ENCODE data around the gene VWA5A.

DNA sequence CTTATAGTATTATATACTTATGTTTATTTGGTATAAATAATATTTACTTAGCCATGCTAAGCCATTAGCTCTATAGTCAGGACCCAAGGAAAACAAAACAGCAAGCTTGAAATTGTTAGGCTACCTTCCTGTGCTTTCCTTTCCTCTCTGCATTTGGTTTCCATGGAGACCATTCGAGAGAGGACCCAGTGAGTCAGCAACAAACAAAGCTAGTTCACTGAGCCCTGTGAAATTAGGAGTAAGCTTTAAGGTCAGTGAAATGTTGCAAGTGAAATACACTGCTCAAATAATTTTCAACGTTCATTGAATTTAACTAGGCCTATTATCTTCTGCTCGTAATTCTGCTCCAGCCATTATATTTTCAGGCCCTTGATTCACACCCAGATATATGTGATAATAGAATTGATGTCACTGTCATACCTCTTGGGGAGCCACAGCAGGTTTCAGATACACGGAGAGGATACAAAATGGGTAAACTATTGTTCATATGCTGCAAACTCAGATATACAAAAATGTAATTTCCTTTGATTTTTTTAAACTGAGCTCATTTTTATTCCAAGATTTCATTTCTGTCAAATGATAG lies 58.8 kb downstream of the VWA5A start:
- TF ChIP-seq POLR2AphosphoS5 (IDR thresholded peaks at IDR 0.05): no peak
- TF ChIP-seq, protein P1, sequence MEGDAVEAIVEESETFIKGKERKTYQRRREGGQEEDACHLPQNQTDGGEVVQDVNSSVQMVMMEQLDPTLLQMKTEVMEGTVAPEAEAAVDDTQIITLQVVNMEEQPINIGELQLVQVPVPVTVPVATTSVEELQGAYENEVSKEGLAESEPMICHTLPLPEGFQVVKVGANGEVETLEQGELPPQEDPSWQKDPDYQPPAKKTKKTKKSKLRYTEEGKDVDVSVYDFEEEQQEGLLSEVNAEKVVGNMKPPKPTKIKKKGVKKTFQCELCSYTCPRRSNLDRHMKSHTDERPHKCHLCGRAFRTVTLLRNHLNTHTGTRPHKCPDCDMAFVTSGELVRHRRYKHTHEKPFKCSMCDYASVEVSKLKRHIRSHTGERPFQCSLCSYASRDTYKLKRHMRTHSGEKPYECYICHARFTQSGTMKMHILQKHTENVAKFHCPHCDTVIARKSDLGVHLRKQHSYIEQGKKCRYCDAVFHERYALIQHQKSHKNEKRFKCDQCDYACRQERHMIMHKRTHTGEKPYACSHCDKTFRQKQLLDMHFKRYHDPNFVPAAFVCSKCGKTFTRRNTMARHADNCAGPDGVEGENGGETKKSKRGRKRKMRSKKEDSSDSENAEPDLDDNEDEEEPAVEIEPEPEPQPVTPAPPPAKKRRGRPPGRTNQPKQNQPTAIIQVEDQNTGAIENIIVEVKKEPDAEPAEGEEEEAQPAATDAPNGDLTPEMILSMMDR (IDR thresholded peaks at IDR 0.05 in 8 of 11, conservative IDR thresholded peaks at IDR 0.05 in 3 of 11): no peak
- TF ChIP-seq POLR2A (IDR thresholded peaks at IDR 0.05): no peak
